ENCODE data around the gene PPP1R12B. TPM values are rescaled to one million over a fixed set of nuclear protein-coding genes. Genes with fewer than 3 reads are reported as not detected.
A peak's percentile ranks its signal among the peaks of the same experiment; 100 is the strongest.

The PPP1R12B gene
- total RNA-seq: 10 to 100 TPM; 26.9 to 27.7 TPM

DNA sequence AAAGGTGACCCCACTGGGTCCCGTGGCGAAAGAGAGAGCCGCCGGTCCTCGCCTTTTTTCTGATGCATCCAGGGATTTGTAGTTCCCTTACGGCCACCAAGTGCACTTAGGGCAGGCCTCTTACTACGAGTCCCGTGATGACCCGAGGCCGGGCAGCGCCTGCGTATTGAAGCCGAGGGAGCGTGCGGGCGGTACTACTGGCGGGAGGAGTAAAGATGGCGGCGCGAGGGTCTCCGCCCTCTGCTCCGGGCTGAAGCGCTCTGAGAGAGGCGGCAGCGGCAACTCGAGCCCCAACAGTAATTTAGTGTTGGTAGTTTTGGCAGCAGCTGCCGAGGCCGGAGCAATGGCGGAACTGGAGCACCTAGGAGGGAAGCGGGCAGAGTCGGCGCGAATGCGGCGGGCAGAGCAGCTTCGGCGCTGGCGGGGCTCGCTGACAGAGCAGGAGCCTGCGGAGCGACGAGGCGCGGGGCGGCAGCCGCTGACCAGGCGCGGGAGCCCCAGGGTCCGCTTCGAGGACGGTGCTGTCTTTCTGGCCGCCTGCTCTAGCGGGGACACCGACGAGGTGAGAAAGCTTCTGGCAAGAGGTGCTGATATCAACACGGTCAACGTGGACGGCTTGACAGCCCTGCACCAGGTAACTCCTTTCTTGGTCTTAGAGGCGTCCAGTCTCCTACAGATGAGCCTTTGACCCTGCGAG is at the start of gene PPP1R12B:
Gene PPP1R12B (plus strand): TSS at position 191 of the 697 bp plus-strand sequence. CDS start 153 bp downstream, at position 344.
- Mint-ChIP-seq H3K4me1 (peaks cover 22% of the 10 kb centered on the region), H3K27me3 (no peaks in the 10 kb centered on the region), H3K9me3 (no peaks in the 10 kb centered on the region), H3K4me3 (peak within 1 kb of the TSS; percentile 92), H3K27ac (peak within 1 kb of the TSS; percentile 96), H3K36me3 (no peaks in the 10 kb centered on the region)
- ATAC-seq (ENCODE audit: low read depth) (peak; percentile 99), DNase-seq (peak; percentile 92)
- POLR2A ChIA-PET: interaction anchor here (1.1 to 2.9 kb wide), 3 partner anchors 7 to 186 kb away, joined by 3 to 22 read pairs (median 3); partner anchors contain the start of gene UBE2T

GRCh38 chr1:202302166-202302565 is 46.3 kb upstream of the PPP1R12B start:
- POLR2A ChIA-PET: no interaction called here
- ATAC-seq (ENCODE audit: low read depth) (no peak), DNase-seq (no peak)
- H3K4me1 Mint-ChIP-seq: peaks cover 2% of the 10 kb centered on the region
- H3K36me3 Mint-ChIP-seq: no peaks in the 10 kb centered on the region
- no peaks in the 10 kb centered on the region for H3K9me3 Mint-ChIP-seq
- no peak overlapping the region for H3K27ac Mint-ChIP-seq
- peaks cover 3% of the 10 kb centered on the region for H3K27me3 Mint-ChIP-seq
- no peak overlapping the region for H3K4me3 Mint-ChIP-seq

- no peaks in the 10 kb centered on the region for H3K36me3 Mint-ChIP-seq
- no peak for DNase-seq
- H3K4me1 Mint-ChIP-seq: peaks cover 2% of the 10 kb centered on the region
- H3K4me3 Mint-ChIP-seq: no peak overlapping the region
- H3K27me3 Mint-ChIP-seq: peaks cover 3% of the 10 kb centered on the region
- no peaks in the 10 kb centered on the region for H3K9me3 Mint-ChIP-seq
- no peak overlapping the region for H3K27ac Mint-ChIP-seq
- POLR2A ChIA-PET: no interaction called here
- no peak for ATAC-seq (ENCODE audit: low read depth)
Measured at GRCh38 chr1:202304375-202304774, 44.1 kb upstream of the PPP1R12B start.

DNA sequence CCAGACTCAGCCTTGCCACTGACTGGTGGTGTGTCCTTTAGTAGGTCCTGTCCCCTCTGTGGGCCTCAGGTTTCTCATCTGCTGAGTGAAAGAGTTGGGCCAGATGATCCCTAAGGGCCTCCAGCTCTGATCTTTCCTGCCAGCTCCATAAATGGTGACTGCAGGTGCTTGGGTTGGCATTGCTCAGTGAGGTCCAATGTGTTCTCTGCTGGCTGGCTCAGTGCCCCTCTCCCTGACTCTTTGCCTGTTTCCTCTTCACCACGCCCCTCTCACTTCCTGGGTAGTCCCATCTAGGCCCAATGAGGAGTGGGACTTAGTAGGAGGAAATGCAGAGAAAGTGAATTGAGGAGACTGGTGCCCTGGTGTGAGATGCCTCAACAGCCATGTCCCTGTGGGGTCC is 43.3 kb upstream of the PPP1R12B start:
- POLR2A ChIA-PET: no interaction called here
- Mint-ChIP-seq H3K9me3 (no peaks in the 10 kb centered on the region), H3K27ac (no peak overlapping the region), H3K27me3 (peaks cover 2% of the 10 kb centered on the region), H3K4me3 (no peak overlapping the region), H3K4me1 (no peaks in the 10 kb centered on the region), H3K36me3 (no peaks in the 10 kb centered on the region)
- DNase-seq (no peak), ATAC-seq (ENCODE audit: low read depth) (no peak)

DNA sequence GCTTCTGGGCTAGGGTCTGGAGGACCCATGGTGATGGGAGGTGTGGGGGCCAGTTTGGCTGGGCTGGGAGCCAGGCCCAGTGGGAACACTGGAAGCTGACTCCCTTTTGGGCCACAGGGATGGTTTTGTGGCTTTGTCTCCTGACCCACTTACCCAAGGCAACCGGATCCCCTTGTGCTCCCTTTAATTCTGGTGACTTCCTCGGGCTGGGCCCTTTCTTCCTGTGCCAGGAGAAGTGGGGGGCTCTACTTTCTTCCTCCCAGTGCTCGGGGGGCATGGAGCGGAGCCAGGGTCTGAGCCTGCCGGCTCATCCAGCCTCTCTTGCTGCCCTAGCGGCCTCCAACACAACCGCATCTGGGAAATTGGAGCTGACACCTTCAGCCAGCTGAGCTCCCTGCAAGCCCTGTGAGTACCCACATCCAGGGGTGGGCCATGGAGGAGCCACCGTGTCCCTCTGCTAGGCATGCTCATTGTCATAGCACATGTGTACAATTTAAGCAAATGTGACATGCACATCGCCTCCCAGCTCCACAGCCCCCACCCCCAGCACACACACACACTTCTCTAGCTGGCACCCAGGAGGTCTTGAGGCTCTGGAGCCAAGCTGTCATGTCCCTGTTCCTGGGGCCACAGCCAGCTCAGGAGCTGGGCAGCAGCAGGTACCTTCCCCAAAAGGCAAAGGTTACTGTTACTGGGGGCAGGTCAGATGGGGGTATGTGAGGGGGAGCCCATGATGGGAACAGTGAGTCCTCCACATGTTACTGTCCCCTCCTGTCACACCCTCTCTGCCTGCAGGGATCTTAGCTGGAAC is 41.8 kb upstream of the PPP1R12B start:
- Mint-ChIP-seq H3K27me3 (peaks cover 5% of the 10 kb centered on the region), H3K4me1 (no peaks in the 10 kb centered on the region), H3K9me3 (no peaks in the 10 kb centered on the region), H3K27ac (no peak overlapping the region), H3K4me3 (no peak overlapping the region), H3K36me3 (no peaks in the 10 kb centered on the region)
- DNase-seq (no peak), ATAC-seq (ENCODE audit: low read depth) (no peak)
- POLR2A ChIA-PET: interaction anchor here (0.5 to 1.1 kb wide), 2 partner anchors 147 to 284 kb away, joined by 3 to 4 read pairs; no protein-coding TSS in a partner anchor

- no peaks in the 10 kb centered on the region for H3K9me3 Mint-ChIP-seq
- ATAC-seq (ENCODE audit: low read depth) (no peak), DNase-seq (no peak)
- peaks cover 10% of the 10 kb centered on the region for H3K27me3 Mint-ChIP-seq
- no peak overlapping the region for H3K4me3 Mint-ChIP-seq
- POLR2A ChIA-PET: no interaction called here
- H3K36me3 Mint-ChIP-seq: no peaks in the 10 kb centered on the region
- peaks cover 2% of the 10 kb centered on the region for H3K4me1 Mint-ChIP-seq
- H3K27ac Mint-ChIP-seq: no peak overlapping the region
Measured at GRCh38 chr1:202310071-202310725, 38.3 kb upstream of the PPP1R12B start.

DNA sequence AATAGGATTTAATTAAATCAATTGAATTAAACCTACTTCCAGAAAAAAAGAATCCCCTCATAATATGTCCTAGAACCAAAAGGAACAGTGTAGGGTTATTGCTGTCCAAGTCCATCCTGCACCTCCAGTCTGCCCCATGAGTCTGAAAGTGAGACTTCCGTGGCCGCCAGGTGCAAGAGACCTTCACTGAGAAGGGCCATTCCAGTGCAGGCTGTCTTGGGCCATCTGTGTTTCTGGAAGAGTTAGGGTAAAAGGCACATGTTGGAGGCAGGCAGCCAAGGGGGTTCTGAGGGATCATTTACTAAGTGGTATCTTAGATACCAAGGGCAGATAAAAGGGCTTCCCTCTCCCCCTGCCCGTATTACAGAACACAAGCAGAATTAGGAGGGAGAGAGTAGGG is 37.8 kb upstream of the PPP1R12B start:
- Mint-ChIP-seq H3K27me3 (peaks cover 10% of the 10 kb centered on the region), H3K36me3 (no peaks in the 10 kb centered on the region), H3K4me1 (peaks cover 2% of the 10 kb centered on the region), H3K4me3 (no peak overlapping the region), H3K27ac (no peak overlapping the region), H3K9me3 (no peaks in the 10 kb centered on the region)
- POLR2A ChIA-PET: no interaction called here
- no peak for ATAC-seq (ENCODE audit: low read depth)
- DNase-seq: no peak

- DNase-seq: no peak
- peaks cover 11% of the 10 kb centered on the region for H3K27me3 Mint-ChIP-seq
- H3K9me3 Mint-ChIP-seq: no peaks in the 10 kb centered on the region
- H3K36me3 Mint-ChIP-seq: no peaks in the 10 kb centered on the region
- no peak for ATAC-seq (ENCODE audit: low read depth)
- no peak overlapping the region for H3K27ac Mint-ChIP-seq
- POLR2A ChIA-PET: no interaction called here
- H3K4me1 Mint-ChIP-seq: peaks cover 2% of the 10 kb centered on the region
- H3K4me3 Mint-ChIP-seq: no peak overlapping the region
Measured at GRCh38 chr1:202311875-202312635, 36.4 kb upstream of the PPP1R12B start.

GRCh38 chr1:202315576-202316168 is 32.8 kb upstream of the PPP1R12B start:
- H3K36me3 Mint-ChIP-seq: no peaks in the 10 kb centered on the region
- H3K4me3 Mint-ChIP-seq: no peak overlapping the region
- DNase-seq (peak; percentile 77), ATAC-seq (ENCODE audit: low read depth) (peak; percentile 80)
- H3K27ac Mint-ChIP-seq: no peak overlapping the region
- POLR2A ChIA-PET: no interaction called here
- H3K27me3 Mint-ChIP-seq: peaks cover 13% of the 10 kb centered on the region
- H3K9me3 Mint-ChIP-seq: no peaks in the 10 kb centered on the region
- H3K4me1 Mint-ChIP-seq: peaks cover 11% of the 10 kb centered on the region

GRCh38 chr1:202316186-202316585 is 32.3 kb upstream of the PPP1R12B start:
- ATAC-seq (ENCODE audit: low read depth) (no peak), DNase-seq (no peak)
- Mint-ChIP-seq H3K4me3 (no peak overlapping the region), H3K36me3 (no peaks in the 10 kb centered on the region), H3K27ac (no peak overlapping the region), H3K9me3 (no peaks in the 10 kb centered on the region), H3K27me3 (peaks cover 14% of the 10 kb centered on the region), H3K4me1 (peaks cover 11% of the 10 kb centered on the region)
- POLR2A ChIA-PET: no interaction called here

- peaks cover 18% of the 10 kb centered on the region for H3K27me3 Mint-ChIP-seq
- DNase-seq: no peak
- POLR2A ChIA-PET: no interaction called here
- H3K4me1 Mint-ChIP-seq: peaks cover 9% of the 10 kb centered on the region
- H3K27ac Mint-ChIP-seq: no peak overlapping the region
- no peaks in the 10 kb centered on the region for H3K9me3 Mint-ChIP-seq
- no peak for ATAC-seq (ENCODE audit: low read depth)
- H3K4me3 Mint-ChIP-seq: no peak overlapping the region
- H3K36me3 Mint-ChIP-seq: no peaks in the 10 kb centered on the region
Measured at GRCh38 chr1:202317941-202318925, 30.3 kb upstream of the PPP1R12B start.

All from activated naive CD8-positive, alpha-beta T cell treated with anti-CD3 and anti-CD28 coated beads, Interleukin-2, amount 10 ng/mL, durations not matched to agents 7 days and 5 days (primary cell).